ENCODE results near the gene RPS14. TPM values are rescaled to one million over a fixed set of nuclear protein-coding genes. Genes with fewer than 3 reads are reported as not detected.
A peak's percentile ranks its signal among the peaks of the same experiment; 100 is the strongest.

Gene RPS14
- total and polyA plus RNA-seq, 5 donors from 2014 or later: 3,121 to 8,871 (median 6,266) TPM

DNA sequence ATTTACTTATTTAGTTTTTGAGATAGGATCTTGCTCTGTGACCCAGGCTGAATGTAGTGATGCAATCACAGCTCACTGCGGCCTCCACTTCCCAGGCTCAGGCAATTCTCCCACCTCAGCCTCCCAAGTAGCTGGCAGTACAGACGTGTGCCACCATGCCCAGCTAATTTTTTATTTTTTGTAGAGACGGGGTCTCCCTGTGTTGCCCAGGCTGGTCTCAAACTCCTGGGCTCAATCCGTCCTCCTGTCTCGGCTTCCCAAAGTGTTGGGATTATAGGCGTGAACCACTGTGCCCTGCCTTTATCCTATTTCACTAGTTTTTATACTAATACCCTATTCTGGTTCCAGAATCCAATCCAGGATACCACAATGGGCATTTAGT lies 6.8 kb downstream of the RPS14 start:
- Histone ChIP-seq H3K4me3 (ENCODE audit: low read depth, low read length) (no peak overlapping the region), H3K27me3 (ENCODE audit: control insufficient read depth, insufficient read depth, low read length) (no peaks in the 10 kb centered on the region), H3K36me3 (ENCODE audit: control insufficient read depth, insufficient read depth, low read length) (peaks cover 59% of the 10 kb centered on the region), H3K9me3 (ENCODE audit: control insufficient read depth in 2 of 2, low read length in 2 of 2) (no peaks in the 10 kb centered on the region), H3K27ac (ENCODE audit: insufficient read depth, low read length, poor library complexity, severe bottlenecking) (no peak overlapping the region), H3K4me1 (ENCODE audit: control insufficient read depth, insufficient read depth, low read length, poor library complexity, severe bottlenecking) (peaks cover 12% of the 10 kb centered on the region)
- H3K4me3 Mint-ChIP-seq: no peak overlapping the region
- peaks cover 4 to 27% (median 21%) of the 10 kb centered on the region in 4 donors for H3K4me1 Mint-ChIP-seq
- no peak overlapping the region for H3K27ac Mint-ChIP-seq
- H3K36me3 Mint-ChIP-seq: peaks cover 35% of the 10 kb centered on the region
- H3K27me3 Mint-ChIP-seq: no peaks in the 10 kb centered on the region
- ATAC-seq (ENCODE audit: low read depth in 2 of 2) (no peak), DNase-seq (no peak)
- no peaks in the 10 kb centered on the region for H3K9me3 Mint-ChIP-seq

DNA sequence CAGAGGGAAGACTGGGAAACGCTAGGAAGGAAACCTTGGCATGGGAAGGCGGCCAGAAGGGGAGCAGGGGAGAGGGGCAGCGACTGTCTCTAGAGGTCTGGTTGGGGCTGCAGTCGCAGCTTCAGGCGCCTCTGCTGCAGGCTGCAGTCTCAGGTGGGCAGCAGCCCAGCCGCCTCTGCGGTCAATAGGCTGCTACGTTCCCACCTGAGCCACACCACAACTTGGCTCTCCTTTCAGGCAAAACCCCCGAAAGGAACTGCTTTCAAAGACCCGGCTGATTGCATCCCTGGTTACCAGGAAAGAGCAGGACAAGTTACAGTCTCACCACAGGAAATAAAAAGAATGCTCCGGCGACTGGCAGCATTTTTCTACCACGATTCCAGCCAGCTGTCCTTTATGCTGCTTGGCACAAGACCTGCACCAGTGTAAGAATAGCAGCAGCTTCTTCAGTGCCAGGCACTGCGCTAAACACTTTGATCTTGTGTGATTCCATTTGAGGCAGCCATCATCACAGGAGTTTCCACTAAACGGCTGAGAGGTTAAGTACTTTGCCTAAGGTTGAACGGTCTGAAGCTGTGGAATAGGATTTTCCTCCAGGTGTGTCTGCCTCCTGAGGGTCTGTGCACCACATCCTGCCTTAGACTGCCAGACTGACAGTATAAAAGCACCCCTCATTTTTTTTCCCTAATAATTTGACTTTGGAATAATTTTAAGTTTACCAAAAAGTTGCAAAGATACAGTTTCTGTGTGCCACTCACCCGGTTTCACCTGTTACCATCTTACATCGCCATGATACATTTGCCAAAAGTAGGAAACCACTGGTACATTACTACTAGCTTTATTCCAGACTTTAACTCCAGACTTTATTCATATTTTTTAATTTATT lies 7.5 kb downstream of the RPS14 start:
- ATAC-seq (ENCODE audit: low read depth in 2 of 2) (peak in 1 of 2 donors; percentile 19), DNase-seq (no peak)
- peaks cover 29% of the 10 kb centered on the region for H3K36me3 Mint-ChIP-seq
- peaks cover 53% of the 10 kb centered on the region for H3K36me3 ChIP-seq (ENCODE audit: control insufficient read depth, insufficient read depth, low read length)
- no peak overlapping the region for H3K4me3 ChIP-seq (ENCODE audit: low read depth, low read length)
- H3K4me1 ChIP-seq (ENCODE audit: control insufficient read depth, insufficient read depth, low read length, poor library complexity, severe bottlenecking): peaks cover 5% of the 10 kb centered on the region
- no peaks in the 10 kb centered on the region for H3K27me3 ChIP-seq (ENCODE audit: control insufficient read depth, insufficient read depth, low read length)
- H3K4me1 Mint-ChIP-seq: peaks cover 4 to 23% (median 16%) of the 10 kb centered on the region in 4 donors
- no peaks in the 10 kb centered on the region for H3K9me3 ChIP-seq (ENCODE audit: control insufficient read depth in 2 of 2, low read length in 2 of 2)
- no peaks in the 10 kb centered on the region for H3K9me3 Mint-ChIP-seq
- H3K27me3 Mint-ChIP-seq: no peaks in the 10 kb centered on the region
- H3K4me3 Mint-ChIP-seq: no peak overlapping the region
- no peak overlapping the region for H3K27ac Mint-ChIP-seq
- no peak overlapping the region for H3K27ac ChIP-seq (ENCODE audit: insufficient read depth, low read length, poor library complexity, severe bottlenecking)

DNA sequence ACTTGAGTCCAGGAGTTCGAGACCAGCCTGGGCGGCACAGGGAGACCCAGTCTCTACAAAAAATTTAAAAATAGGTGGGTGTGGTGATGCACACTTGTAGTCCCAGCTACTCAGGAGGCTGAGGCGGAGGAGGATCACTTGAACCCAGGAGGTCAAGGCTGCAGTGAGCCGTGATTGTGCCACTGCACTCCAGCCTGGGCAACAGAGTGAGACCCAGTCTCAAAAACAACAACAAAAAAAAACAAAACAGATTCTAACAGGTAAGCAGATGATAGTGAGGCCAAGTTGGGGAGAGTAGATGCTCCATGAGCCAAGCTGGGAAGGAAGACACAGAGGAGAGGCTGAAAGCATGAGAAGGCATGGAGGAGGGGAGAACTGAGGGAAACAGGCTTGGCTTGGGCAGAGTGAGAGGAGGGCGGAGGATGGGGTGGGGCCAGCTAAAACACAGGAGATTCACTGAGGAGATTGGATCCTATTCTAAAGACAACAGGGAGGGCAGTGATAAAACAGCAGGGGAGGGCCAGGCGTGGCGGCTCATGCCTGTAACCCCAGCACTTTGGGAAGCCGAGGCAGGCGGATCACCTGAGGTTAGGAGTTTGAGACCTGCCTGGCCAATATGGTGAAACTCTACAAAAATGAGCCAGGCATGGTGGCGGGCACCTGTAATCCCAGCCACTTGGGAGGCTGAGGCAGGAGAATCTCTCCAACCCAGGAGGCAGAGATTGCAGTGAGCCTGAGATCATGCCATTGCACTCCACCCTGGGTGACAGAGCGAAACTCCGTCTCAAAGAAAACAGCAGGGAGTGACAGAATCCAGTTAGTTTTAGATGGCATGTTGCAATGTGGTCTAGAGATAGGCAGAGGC lies 8.4 kb downstream of the RPS14 start:
- Mint-ChIP-seq H3K27ac (no peak overlapping the region), H3K4me1 (peaks cover 4 to 17% (median 14%) of the 10 kb centered on the region in 4 donors), H3K9me3 (no peaks in the 10 kb centered on the region), H3K36me3 (peaks cover 21% of the 10 kb centered on the region), H3K4me3 (no peak overlapping the region), H3K27me3 (peaks cover 2% of the 10 kb centered on the region)
- DNase-seq (no peak), ATAC-seq (ENCODE audit: low read depth in 2 of 2) (no peak)
- Histone ChIP-seq H3K36me3 (ENCODE audit: control insufficient read depth, insufficient read depth, low read length) (peaks cover 44% of the 10 kb centered on the region), H3K27me3 (ENCODE audit: control insufficient read depth, insufficient read depth, low read length) (no peaks in the 10 kb centered on the region), H3K9me3 (ENCODE audit: control insufficient read depth in 2 of 2, low read length in 2 of 2) (no peaks in the 10 kb centered on the region), H3K27ac (ENCODE audit: insufficient read depth, low read length, poor library complexity, severe bottlenecking) (no peak overlapping the region), H3K4me1 (ENCODE audit: control insufficient read depth, insufficient read depth, low read length, poor library complexity, severe bottlenecking) (peaks cover 9% of the 10 kb centered on the region), H3K4me3 (ENCODE audit: low read depth, low read length) (no peak overlapping the region)

DNA sequence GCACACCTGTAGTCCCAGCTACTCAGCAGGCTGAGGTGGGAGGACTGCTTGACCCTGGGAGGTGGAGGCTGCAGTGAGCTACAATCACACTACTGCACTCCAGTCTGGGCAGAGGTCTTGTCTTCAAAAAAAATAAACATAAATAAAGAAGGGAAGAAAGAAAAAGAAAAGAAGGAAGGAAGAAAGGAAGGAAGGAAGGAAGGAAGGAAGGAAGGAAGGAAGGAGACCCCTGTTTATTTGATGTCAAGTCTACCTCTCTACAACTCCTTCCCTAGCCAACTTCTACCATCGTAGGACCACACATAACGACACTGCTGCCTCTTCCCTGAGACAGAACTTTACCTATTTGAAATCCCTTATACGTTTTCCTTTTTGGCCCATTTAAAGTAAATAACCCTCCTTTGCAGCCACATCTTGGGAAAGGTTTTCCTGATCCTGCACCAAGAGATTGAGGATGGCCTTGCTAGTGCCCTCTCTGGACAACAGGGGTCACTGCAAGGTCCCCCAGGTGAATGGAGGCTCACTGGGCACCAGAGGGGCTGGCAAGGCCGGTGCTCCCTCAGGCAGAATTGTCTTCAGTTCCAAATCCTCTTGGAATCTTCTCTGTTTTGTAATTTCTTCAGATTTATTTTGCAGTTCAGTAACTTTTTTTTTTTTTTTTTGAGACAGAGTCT lies 10.5 kb downstream of the RPS14 start:
- no peak for ATAC-seq (ENCODE audit: low read depth in 2 of 2)
- Histone ChIP-seq H3K4me1 (ENCODE audit: control insufficient read depth, insufficient read depth, low read length, poor library complexity, severe bottlenecking) (peaks cover 9% of the 10 kb centered on the region), H3K9me3 (ENCODE audit: control insufficient read depth in 2 of 2, low read length in 2 of 2) (no peaks in the 10 kb centered on the region), H3K27ac (ENCODE audit: insufficient read depth, low read length, poor library complexity, severe bottlenecking) (no peak overlapping the region), H3K27me3 (ENCODE audit: control insufficient read depth, insufficient read depth, low read length) (no peaks in the 10 kb centered on the region), H3K36me3 (ENCODE audit: control insufficient read depth, insufficient read depth, low read length) (peaks cover 22% of the 10 kb centered on the region), H3K4me3 (ENCODE audit: low read depth, low read length) (no peak overlapping the region)
- Mint-ChIP-seq H3K9me3 (no peaks in the 10 kb centered on the region), H3K27ac (peak overlapping the region in 2 of 3 donors; percentile 63 to 77), H3K36me3 (peaks cover 12% of the 10 kb centered on the region), H3K4me3 (no peak overlapping the region), H3K27me3 (peaks cover 7% of the 10 kb centered on the region), H3K4me1 (peaks cover 9 to 16% (median 11%) of the 10 kb centered on the region in 4 donors)
- no peak for DNase-seq

DNA sequence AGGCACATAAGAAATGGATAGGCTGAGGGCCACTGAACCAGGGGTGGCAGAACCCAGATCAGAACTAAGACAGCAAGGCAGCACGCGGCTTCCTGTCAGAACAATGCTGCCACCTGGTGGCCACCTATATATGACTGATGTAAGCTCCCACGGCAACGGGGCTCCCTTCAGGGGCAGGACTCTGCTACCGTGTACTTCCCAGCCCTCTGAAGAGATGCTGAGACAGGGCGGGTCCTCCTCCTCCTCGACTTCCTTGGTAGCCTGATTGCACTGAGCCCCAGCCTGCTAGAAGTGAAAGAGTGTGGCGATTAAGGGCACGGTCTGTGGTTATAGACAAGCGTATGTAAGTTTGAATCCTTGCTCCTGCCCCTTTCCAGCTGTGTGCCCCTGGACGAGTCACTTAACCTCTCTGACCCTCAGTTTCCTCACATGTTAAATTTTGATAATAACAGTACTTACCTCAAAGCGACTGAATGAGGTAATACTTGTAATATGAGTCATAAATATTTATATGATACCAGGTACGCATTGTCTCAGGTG lies 13.3 kb downstream of the RPS14 start:
- Mint-ChIP-seq H3K4me1 (peaks cover 4 to 11% (median 8%) of the 10 kb centered on the region in 4 donors), H3K4me3 (peak overlapping the region in 3 of 4 donors; percentile 4 to 59 (median 47)), H3K36me3 (no peaks in the 10 kb centered on the region), H3K27me3 (peaks cover 7% of the 10 kb centered on the region), H3K27ac (peak overlapping the region; percentile 57 to 91 (median 84)), H3K9me3 (no peaks in the 10 kb centered on the region)
- ATAC-seq (ENCODE audit: low read depth in 2 of 2) (peak; percentile 97 to 98), DNase-seq (peak; percentile 80 to 93 (median 86))
- Histone ChIP-seq H3K27ac (ENCODE audit: insufficient read depth, low read length, poor library complexity, severe bottlenecking) (no peak overlapping the region), H3K4me3 (ENCODE audit: low read depth, low read length) (peak overlapping the region; percentile 11), H3K4me1 (ENCODE audit: control insufficient read depth, insufficient read depth, low read length, poor library complexity, severe bottlenecking) (peaks cover 9% of the 10 kb centered on the region), H3K36me3 (ENCODE audit: control insufficient read depth, insufficient read depth, low read length) (no peaks in the 10 kb centered on the region), H3K27me3 (ENCODE audit: control insufficient read depth, insufficient read depth, low read length) (no peaks in the 10 kb centered on the region), H3K9me3 (ENCODE audit: control insufficient read depth in 2 of 2, low read length in 2 of 2) (no peaks in the 10 kb centered on the region)

DNA sequence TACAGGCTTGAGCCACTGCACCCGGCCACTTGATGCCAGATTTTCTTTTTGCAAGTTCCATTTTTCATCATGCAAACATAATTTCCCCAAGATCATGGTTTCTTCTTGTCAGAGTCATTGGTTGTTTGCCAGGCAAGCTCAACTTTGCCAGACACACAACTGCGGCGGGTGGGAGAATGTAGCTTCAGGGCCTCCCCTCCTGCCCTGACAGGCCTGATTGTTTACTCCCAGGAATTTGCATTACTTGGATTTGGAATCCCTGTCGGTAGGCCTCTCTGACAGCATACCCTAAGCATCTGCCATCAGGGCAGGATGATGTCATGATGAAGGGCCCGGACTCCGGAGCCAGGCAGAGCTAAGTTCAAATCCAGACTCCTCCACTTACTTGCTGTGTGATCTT lies 15.1 kb downstream of the RPS14 start:
- no peaks in the 10 kb centered on the region for H3K9me3 ChIP-seq (ENCODE audit: control insufficient read depth in 2 of 2, low read length in 2 of 2)
- peaks cover 4 to 11% (median 7%) of the 10 kb centered on the region in 4 donors for H3K4me1 Mint-ChIP-seq
- H3K36me3 ChIP-seq (ENCODE audit: control insufficient read depth, insufficient read depth, low read length): no peaks in the 10 kb centered on the region
- H3K4me1 ChIP-seq (ENCODE audit: control insufficient read depth, insufficient read depth, low read length, poor library complexity, severe bottlenecking): peaks cover 9% of the 10 kb centered on the region
- no peaks in the 10 kb centered on the region for H3K9me3 Mint-ChIP-seq
- no peak overlapping the region for H3K27ac ChIP-seq (ENCODE audit: insufficient read depth, low read length, poor library complexity, severe bottlenecking)
- no peak overlapping the region for H3K4me3 ChIP-seq (ENCODE audit: low read depth, low read length)
- H3K27me3 Mint-ChIP-seq: peaks cover 13% of the 10 kb centered on the region
- DNase-seq (no peak), ATAC-seq (ENCODE audit: low read depth in 2 of 2) (no peak)
- no peaks in the 10 kb centered on the region for H3K36me3 Mint-ChIP-seq
- no peaks in the 10 kb centered on the region for H3K27me3 ChIP-seq (ENCODE audit: control insufficient read depth, insufficient read depth, low read length)
- H3K4me3 Mint-ChIP-seq: no peak overlapping the region
- H3K27ac Mint-ChIP-seq: no peak overlapping the region

DNA sequence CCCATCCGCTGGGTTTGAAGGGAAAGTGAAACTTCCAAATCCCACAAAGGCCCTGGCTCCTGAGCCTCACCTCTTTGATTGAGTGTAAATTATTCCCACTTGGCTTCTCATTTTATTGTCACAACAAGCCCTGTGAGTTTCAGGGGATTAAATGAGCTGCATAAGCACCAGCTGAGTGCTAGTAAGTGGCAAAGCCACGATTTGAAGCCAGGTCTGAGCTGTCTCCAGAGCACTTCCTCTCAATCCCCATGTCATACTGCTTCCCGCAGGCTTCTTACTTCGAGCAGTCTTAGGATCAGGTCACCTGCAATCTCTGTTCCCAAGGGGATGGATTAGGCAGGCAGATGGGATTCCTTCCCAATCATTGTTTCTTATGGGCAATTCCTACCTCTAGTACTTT lies 18.0 kb downstream of the RPS14 start:
- no peak overlapping the region for H3K27ac ChIP-seq (ENCODE audit: insufficient read depth, low read length, poor library complexity, severe bottlenecking)
- H3K9me3 Mint-ChIP-seq: no peaks in the 10 kb centered on the region
- H3K36me3 ChIP-seq (ENCODE audit: control insufficient read depth, insufficient read depth, low read length): no peaks in the 10 kb centered on the region
- no peaks in the 10 kb centered on the region for H3K36me3 Mint-ChIP-seq
- peaks cover 8% of the 10 kb centered on the region for H3K4me1 ChIP-seq (ENCODE audit: control insufficient read depth, insufficient read depth, low read length, poor library complexity, severe bottlenecking)
- ATAC-seq (ENCODE audit: low read depth in 2 of 2) (no peak), DNase-seq (no peak)
- no peaks in the 10 kb centered on the region for H3K9me3 ChIP-seq (ENCODE audit: control insufficient read depth in 2 of 2, low read length in 2 of 2)
- no peaks in the 10 kb centered on the region for H3K27me3 ChIP-seq (ENCODE audit: control insufficient read depth, insufficient read depth, low read length)
- H3K27ac Mint-ChIP-seq: no peak overlapping the region
- no peak overlapping the region for H3K4me3 ChIP-seq (ENCODE audit: low read depth, low read length)
- peaks cover 25% of the 10 kb centered on the region for H3K27me3 Mint-ChIP-seq
- peaks cover 4 to 8% (median 7%) of the 10 kb centered on the region in 4 donors for H3K4me1 Mint-ChIP-seq
- H3K4me3 Mint-ChIP-seq: no peak overlapping the region

All from CD4-positive, CD25-positive, alpha-beta regulatory T cell (primary cell).